DOHH2 (cell line): ENCODE results near the gene PNMA8A.

Experiments
- EZH2phosphoT487 ChIP-seq: fragments of 200-600 bp; sonication (generic); IDR thresholded peaks from 2 replicates; pipeline ENCODE4 v1.6.1; 2017; ENCODE audit warnings: borderline replicate concordance, mild to moderate bottlenecking, antibody characterized with exemption, low read length, moderate library complexity, mixed read lengths
- TF ChIP-seq, protein P1 (sequence below): fragments of 200-600 bp; sonication (generic); IDR thresholded peaks from one replicate; pipeline ENCODE4 v1.5.1; 2014; ENCODE audit warnings: antibody characterized with exemption, mild to moderate bottlenecking, low read depth, low read length; ENCODE audit not compliant: poor library complexity, severe bottlenecking

- TF ChIP-seq, protein P1, sequence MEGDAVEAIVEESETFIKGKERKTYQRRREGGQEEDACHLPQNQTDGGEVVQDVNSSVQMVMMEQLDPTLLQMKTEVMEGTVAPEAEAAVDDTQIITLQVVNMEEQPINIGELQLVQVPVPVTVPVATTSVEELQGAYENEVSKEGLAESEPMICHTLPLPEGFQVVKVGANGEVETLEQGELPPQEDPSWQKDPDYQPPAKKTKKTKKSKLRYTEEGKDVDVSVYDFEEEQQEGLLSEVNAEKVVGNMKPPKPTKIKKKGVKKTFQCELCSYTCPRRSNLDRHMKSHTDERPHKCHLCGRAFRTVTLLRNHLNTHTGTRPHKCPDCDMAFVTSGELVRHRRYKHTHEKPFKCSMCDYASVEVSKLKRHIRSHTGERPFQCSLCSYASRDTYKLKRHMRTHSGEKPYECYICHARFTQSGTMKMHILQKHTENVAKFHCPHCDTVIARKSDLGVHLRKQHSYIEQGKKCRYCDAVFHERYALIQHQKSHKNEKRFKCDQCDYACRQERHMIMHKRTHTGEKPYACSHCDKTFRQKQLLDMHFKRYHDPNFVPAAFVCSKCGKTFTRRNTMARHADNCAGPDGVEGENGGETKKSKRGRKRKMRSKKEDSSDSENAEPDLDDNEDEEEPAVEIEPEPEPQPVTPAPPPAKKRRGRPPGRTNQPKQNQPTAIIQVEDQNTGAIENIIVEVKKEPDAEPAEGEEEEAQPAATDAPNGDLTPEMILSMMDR: no peak
- TF ChIP-seq EZH2phosphoT487: no peak
These were observed 24.4 kb upstream of the PNMA8A start, which contains the start of gene PNMA8B for GRCh38 chr19:46495786-46496099.
